Fibroblast of lung (primary cell): ENCODE results near the gene CD109.

Experiments used
- CTCF ChIP-seq, 2 donors: IDR thresholded peaks in 1 of 2; conservative IDR thresholded peaks in 1 of 2; 1 replicate in 1 of 2; 2 replicates in 1 of 2; pipeline ENCODE4 v1.5.1; 2011 to 2012; ENCODE audit warnings: low read length in 2 of 2, control low read depth in 1 of 2, inconsistent platforms in 1 of 2, low read depth in 1 of 2, mild to moderate bottlenecking in 1 of 2
- EZH2 ChIP-seq: IDR thresholded peaks from 2 replicates; pipeline ENCODE4 v1.5.1; 2012; ENCODE audit warnings: low read length, control low read depth, mild to moderate bottlenecking; ENCODE audit errors: missing control alignments

GRCh38 chr6:73870907-73871306 is 174.9 kb downstream of the CD109 start:
- TF ChIP-seq CTCF (conservative IDR thresholded peaks at IDR 0.05 in 1 of 2, IDR thresholded peaks at IDR 0.05 in 1 of 2; ENCODE audit: low read depth in 1 of 2, low read length in 2 of 2) (no peak), EZH2 (no peak)
